NCI-H446 (cell line): Measurements from ENCODE around the gene SLC9A3.
"Not testable (repeated sequence)": the region's sequence is repeated elsewhere in the genome, so short reads cannot be mapped to it uniquely, and the experiment has no call there.

Experiments used
- DNase-seq, 2 experiments: peaks; one replicate each; lab custom pipeline; 2025; lab: John Stamatoyannopoulos, UW

The SLC9A3 gene

DNA sequence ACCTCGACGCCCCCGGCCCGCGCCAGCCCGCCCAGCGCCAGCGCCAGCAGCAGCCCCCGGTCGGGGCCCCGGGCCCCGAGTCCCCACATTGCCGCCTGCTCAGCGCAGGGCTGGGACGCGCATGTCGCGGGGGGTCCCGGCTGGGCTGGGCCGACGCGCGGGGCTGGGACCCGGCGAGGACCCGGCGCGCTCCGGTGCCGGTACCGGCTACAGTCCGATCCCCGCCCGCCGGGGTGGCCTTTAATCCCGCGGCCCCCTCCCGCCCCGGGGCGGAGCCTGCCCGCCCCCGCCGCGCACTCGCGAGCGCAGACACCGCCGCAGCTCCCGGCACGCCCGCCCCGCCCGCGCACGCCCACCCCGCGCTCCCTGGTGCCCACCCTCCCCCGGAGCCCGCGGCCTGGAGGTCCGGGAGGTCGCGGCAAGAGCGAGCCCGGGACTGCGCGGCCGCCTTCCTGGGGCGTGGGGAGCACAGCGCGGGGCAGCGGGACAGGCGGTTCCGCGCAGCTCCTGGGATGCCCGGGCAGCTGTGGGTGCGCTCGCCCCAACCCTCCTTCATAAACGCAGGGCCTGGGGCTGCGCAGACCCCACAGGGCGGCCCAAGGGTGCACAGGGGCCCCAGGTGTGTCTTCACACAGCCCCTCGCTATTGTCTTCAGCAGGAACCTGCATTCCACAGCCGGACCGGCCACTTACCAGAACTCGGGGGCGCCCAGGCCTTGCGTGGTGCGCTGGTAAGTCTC lies at the start of gene SLC9A3:
TSS of gene SLC9A3 (minus strand) at position 216 of the 739 bp plus-strand sequence.
- no peak for DNase-seq

DNA sequence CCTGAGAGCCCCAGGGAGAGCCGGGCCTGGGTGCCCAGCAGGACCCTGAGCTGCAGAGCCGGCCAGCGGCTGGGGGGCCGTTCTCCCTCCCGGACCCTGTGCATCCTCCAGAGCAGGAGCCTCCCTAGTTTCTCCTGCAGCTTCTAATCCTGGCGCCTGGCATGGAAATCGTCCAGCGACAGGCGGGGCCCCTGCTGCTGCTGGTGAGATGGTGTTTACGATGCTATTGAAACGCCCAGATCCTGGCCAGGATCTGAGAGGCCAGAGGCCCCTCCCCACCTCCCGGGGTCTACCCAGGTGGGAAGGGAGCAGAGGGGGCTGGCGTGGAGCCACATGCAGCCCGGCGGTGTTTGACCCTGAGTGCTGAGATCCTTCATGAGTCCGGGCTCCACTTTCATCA lies 49.7 kb upstream of the SLC9A3 start:
- DNase-seq: no peak

DNA sequence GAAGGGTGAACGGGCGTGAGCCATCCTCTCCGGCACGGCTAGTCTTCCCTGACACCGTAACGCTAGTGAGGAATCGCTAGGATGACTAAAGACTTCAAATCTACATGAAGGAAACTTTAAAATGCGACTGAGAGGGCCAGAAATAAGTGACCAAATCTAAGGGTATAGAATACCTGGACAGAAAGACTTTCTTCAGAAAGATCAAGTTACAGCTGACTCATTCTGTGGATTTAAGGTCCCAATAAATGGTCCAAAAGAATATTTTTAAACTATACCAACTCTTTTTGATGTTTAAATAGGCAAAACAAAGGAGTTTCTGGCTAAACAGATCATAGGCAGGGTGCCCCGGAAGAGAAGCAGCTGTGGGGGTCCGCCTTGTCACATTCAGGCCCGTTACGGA lies 49.0 kb upstream of the SLC9A3 start:
- DNase-seq: no peak

DNA sequence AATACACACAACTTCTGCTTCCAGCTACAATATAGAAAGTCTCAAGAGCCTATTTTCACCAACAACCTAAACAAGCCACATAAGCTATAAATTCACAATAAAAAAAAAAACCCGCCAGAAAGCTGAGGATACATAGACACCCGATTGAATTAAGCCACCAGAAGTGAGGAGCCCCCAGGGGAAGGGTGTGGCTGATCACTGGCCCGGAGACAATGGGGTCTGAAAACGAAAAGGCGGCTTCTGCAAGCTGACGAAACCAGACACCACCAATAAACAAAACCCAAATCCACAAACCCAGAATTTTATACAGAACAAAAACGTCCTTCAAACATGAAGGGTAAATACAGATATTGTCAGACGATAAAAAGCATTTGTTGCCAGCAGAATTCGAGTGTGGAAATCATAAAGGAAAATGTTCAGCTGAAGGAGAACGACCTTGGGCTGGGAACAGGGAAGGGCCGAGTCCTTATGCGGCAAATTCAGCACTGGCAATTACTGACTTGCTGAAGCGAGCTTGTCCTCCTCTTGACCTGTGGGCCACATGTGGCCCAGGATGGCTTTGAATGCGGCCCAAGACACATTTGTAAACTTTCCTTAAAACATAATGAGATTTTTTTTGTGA lies 48.3 kb upstream of the SLC9A3 start:
- no peak for DNase-seq

DNA sequence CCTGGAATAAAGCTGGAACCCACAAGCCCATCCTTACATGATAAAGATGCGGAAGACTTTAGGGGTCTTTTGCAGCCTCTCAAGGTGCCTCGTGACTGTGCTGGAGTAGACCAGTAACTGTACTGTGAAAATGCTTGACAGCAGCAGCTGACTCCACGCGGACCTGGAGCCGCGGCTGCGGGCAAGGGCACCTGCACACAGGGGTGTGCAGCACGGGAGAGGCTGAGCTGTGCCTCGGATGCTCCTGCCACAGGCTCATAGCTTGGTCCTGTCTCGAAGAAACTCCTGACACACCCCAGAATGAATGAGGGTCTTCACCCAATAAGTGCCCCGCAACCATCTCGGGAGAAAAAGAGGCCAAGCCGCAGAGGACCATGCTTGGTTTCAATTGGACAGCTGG lies 47.5 kb upstream of the SLC9A3 start:
- no peak for DNase-seq

DNA sequence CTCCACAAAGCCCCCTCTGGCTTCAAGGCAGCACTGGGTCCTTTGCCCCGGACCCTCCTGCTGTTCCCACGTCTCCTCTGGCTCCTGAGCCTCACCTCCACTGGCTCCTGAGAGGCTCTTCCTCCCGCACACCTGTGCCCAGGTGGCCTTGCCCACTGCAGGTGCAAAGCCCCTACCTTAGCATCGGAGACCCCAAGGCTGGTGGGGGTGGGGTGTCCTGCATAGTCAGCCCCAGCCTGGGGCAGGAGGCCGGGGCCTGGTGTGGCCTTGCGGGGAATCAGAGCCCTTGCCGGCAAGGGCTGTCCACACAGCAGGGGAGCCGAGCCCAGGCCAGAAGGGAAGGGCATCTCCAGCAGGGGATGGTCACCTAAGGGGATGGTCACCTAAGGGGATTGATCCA lies 46.6 kb upstream of the SLC9A3 start:
- DNase-seq: no peak

DNA sequence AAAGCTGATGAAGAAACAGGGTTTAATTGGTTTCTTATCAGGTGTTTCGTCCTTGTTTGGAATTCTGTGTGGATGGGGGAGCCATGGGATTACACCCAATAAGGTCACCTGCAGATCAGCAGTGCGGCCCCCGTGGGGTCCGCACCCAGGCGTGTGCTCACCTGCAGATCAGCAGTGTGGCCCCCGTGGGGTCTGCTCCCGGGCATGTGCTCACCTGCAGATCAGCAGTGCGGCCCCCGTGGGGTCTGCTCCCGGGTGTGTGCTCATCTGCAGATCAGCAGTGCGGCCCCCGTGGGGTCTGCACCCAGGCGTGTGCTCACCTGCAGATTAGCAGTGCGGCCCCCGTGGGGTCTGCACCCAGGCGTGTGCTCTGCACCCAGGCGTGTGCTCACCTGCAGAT lies 46.2 kb upstream of the SLC9A3 start:
- no peak for DNase-seq

DNA sequence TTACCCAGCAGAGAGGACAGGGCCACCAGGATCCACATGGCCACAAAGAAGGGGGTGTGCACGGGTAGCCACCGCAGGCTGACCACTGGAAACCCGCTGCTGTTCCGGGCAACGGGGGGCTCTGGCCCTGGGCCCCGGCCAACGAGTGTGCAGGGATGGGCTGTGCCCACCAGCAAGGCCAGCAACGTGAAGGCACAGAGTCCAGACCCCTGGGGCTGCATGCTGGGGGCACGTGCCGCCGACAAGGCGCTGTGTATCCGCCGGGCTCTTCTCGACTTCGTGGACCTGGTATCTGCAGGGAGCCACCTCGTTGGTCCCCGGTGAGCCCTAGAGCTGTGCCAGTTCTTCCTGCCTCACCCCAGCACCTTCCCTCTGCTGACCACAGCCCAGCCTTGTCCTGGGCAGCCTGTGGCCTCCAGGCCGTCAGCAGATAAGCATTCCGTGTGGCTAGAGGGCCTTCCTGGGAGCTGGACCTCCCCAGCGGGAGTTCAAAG lies 45.7 kb upstream of the SLC9A3 start:
- no peak for DNase-seq

DNA sequence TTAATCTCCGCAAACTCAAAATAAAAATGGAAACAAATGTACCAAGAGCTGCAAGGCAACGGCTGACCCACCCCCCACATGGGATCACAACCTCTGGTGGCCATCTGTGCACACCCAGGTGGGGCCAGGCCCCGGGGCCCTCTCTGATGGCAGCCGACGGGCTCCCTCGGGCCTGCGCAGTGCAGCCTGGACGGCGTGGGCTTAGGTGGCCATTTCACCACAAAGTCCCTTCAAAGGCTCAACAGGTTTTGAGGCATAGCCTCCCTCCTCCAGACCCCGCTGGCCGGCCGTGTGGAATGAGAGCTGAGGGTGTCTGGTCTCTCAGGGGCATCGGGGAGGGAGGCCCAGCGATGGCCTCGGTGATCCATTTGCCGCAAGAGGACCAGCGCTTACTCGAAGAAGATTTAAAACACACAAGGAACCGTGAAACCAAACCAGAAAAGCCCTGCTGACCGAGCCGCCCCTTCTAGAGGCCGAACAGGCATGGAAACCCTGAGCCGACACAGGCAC lies 45.2 kb upstream of the SLC9A3 start:
- DNase-seq: no peak

DNA sequence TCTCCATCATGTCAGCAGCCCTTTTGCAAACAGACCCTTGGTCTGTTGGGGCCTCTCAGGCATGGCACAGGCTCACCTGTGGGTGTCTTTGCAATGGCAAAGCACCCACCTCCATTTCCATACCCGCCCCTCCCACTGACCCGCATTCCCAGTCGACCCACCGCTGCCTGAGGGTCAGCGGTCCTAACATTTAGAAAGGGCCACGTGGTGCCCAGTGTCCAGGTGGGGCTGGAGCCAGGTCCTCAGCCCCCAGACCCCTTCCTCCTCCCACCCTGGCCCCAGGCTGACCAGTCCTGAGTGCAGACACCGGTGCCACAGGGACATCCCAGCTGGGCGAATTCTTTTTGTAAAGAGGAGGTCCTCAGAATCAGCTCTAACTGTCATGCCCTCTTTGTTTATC lies 44.6 kb upstream of the SLC9A3 start:
- no peak for DNase-seq

DNA sequence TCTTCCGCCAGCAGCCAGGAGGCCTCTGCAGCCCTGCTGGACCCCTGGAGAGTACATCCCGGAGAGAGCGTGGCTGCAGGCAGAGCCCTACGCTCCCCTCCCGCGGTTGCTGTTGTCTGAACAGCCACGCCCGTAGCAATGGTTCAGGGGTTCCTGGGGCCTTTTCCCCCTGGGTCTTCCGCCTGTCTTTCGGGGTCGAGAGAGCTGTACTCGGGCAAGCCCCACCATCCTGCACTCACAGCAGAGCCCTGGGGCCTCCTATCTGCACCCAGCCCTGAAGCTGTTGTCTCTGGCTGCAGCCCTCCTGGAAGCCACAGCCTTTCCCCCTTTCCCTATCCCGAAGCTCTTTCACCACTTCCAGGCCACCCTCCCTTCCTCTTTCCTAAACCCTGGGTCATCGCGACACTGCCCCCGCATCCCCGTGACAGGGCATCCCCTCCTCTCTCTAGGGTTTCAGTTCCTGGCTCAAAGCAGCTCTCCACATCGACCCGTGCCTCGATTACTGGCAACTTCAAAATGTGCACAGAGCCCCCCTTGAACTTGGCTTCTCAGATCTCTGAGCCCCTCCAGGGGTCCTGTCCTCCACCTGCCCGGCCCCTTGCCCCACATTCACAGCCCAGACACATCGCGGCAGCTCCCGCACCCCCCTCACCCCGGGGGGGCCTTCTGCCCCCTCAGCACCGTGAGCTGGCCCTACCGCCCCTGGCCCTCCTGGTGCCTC lies 44.0 kb upstream of the SLC9A3 start:
- DNase-seq: no peak

DNA sequence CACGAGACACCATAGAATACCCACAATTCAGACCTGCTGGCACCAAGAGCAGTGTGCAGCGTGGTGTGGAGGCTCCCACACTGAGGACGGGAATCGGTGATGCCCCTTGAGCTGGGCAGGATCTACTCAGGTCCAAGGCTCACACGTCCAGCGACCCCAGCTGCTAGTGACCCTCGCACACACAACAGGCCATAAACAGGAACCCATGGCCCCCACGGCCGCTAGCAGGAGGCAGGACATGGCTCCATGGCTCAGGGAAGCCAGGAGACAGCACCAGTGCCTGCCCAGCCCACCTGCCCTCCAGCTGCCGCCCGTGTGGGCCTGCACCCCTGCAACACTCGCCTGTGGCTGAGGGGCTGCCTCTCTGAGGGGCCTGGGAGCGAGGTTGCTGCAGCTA lies 43.4 kb upstream of the SLC9A3 start:
- no peak for DNase-seq

DNA sequence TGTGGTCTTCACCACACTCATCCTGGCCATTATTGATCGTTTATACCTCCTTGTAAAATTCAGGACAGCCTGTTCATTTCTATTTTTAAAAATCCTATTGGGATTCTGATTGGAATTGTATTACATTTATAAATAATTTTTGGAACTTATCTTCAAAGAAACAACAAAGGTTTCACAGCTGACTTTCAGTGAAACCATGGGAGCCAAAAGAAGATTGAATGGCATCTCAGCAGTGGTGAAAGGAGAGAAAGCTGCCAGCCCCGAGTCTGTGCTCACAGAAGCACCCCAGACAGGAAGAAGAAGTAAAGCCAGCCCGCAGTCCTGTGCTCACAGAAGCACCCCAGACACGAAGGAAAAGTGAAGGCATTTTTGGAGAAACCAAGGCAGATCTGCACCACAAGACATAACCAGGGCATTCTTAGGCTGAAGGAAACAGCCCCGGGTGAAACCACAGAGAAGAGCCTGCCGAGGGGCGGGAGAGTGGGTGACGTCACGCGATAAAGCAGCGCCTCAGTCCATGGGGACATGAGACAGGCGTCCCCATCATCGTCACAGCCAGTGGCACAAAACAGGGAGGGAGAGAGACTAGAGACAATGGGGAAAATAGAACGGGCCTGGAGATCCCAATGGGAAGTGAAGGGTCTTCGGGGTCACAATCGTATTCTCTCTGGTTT lies 42.5 kb upstream of the SLC9A3 start:
- DNase-seq: no peak

DNA sequence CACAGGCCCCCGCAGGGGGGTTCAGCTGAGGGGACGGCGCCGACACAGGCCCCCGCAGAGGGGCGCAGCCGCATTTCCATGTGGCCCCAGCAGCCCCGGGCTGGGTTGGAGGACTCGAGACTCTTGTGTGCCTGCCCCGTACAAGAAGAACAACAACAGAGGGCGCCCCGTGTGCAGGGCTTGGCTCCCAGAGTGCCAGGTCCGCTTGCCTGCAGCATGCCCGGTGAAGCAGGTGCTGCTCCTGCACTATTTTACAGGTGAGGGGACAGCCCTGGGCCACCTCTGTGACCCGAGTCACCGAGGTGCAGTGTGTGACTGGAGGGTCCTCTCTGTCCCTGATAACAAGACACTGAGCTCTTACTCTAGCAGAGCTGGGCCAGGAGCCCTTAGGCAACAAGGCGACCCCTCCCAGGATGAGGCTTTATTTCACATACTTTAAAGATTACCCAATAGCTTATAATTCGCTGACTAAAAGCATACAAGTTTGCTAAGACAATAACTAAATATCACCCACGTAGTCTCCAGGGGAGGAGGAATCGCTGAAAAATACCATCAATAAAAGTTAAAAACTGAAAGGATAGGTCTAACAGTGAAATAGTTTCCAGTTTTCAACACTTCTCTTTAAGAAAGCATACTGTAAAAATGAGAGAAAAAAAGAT lies 41.7 kb upstream of the SLC9A3 start:
- DNase-seq: no peak

DNA sequence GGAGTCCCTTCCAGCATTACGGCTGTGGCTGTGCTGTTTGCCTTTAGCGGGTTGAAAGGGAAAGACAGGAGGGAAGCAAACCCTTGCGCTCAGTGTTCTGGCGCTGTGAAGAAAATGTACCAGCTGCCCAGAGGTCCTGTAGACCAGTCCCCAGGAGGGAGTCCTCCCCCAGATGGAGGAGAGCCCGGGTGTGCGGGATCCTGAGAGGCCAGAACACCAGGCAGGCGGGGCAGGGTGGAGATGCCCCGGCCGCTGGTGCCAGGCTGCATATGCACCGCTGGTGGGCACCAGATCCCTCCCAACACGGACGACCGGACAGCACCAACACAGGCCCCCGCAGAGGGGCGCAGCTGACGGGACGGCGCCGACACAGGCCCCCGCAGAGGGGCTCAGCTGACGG lies 37.2 kb upstream of the SLC9A3 start:
- DNase-seq: no peak

DNA sequence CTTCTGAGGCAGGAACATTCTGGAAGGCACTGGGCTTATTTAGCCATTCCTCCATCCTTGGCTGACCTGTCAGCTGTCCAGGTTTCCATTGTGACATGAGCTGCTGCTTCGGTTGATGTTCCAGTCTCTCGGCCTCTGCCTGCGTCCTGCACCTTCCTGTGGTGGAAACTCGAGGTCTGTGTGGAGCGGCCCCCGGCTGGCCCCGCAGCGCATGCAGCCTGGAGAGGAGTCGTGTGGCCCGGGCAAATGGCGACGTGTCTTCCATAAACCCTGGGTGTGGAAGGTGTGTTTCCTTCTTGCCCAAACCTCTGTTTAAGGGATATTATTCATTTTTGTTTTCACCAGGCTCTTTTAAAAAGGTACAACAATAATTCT lies 36.5 kb upstream of the SLC9A3 start:
- DNase-seq: no peak

DNA sequence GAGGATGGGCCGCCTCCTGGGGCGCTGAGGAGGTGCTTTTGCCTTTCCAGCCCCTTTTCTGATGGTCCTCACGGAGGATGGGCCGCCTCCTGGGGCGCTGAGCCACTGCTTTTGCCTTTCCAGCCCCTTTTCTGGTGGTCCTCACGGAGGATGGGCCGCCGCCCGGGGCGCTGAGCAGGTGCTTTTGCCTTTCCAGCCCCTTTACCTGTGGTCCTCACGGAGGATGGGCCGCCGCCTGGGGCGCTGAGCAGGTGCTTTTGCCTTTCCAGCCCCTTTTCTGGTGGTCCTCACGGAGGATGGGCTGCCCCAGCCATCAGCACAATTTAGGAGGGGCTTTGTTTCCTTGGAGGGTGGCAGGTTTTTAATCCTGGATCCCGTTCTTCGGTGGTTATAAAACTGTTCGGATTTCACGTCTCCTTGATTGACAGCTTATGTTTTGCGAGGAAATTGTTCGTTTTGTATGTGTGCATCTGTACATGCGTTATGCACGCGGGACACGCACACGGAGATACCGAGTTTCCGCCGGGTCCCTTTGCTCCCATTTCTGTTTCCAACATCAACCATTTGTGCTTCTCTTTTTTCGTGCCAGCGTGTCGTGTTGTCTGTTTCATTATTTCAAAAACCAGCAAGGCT lies 34.7 kb upstream of the SLC9A3 start:
- DNase-seq: no peak

DNA sequence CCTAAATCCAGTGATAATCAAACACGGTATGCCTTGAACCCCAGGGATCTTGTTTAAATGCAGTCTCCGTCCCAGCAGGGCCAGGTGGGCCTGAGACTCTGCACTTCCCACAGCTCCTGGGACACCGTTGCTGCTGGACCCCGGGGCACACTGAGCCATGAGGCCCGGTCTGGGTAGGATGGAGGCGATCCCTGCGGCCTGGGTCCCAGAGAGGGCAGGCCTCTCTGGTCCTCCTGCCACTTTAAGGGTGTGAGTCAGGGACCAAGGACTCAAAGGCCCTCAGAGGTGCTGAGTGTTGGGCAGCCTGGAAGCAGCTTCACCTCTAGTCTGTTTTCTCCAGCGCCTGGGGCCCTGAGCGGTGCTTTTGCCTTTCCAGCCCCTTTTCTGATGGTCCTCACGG lies 34.1 kb upstream of the SLC9A3 start:
- DNase-seq: no peak

DNA sequence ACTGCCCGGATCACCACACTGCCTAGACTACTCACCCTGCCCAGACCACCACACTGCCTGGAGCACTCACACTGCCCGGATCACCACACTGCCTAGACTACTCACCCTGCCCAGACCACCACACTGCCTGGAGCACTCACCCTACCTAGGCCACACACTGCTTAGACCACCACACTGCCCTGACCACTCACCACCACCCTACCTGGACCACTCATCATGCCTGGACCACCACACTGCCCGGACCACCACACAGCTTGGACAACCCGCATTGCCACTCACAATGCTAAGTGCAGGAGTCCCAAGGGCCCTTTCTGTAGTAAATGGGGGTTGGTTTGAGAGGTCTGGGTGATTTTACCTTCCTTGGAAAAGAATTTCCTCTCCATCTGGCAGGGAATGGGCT lies 33.7 kb upstream of the SLC9A3 start:
- DNase-seq: not testable (repeated sequence)

DNA sequence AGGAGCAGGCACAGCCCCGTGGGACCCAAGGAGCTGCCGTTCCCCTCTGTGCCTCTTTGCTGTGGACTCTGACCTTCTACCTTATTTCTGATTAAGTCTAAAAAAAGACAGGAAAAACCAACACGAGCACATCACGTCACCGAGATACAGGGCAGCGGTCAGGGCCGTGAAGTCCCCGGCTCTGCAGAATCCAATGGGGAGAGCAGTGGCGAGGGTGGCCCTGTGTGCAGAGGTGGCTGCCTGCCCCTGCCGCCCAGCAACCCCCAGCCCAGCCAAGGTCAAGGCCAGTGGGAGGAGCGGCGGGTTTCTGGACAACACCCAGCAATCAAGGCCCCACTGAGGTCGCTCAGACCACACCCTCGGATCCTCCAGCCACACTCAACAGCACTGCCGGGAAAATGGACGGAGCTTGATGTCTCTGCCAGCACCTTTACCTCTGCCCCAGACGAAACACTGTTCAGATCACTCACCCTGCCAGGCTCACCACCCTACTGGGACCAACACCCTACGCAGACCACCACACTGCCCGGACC lies 32.7 kb upstream of the SLC9A3 start:
- DNase-seq: no peak

DNA sequence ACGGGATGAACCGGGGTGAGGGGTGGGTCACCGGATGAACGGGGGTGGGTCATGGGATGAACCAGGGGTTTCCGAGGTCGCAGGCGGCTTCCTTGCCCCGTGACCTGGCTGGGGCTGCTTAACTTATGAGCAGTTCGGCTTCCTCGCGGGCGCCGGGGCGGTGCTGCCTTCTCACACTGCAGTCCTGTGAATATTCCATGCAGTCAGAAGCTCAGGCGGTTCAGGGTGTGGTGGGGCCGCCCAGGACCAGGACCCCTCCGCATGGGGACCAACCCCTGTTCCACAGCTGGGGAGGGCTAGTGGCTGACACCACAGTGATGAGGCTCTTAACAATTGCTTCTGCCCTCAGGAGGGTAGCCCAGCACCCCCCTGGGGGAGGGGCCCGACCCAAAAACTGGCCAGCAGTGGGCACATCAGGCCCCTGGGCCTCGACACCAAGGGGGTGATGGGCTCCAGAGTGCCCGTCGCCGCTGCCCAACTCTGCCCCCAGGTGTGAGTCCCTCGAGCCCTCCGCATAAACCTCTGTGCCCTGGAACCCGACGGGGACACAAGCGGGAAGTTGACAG lies 30.9 kb upstream of the SLC9A3 start:
- DNase-seq: no peak
